HG03039 (cell line): Measurements from ENCODE around the gene POLR2H.
"Not testable (repeated sequence)": the region's sequence is repeated elsewhere in the genome, so short reads cannot be mapped to it uniquely, and the experiment has no call there.

Source experiments
- ATAC-seq: cut with Tn5 transposase; IDR thresholded peaks from one replicate; pipeline ENCODE4 v1.9.1; 2021; ENCODE audit warnings: mild to moderate bottlenecking, moderate library complexity; ENCODE audit not compliant: unreplicated experiment

Gene POLR2H

GRCh38 chr3:184335661-184336546 lies 25.6 kb upstream of the POLR2H start:
- ATAC-seq: peak; percentile 64

GRCh38 chr3:184336547-184337398 lies 24.7 kb upstream of the POLR2H start:
- no peak for ATAC-seq

GRCh38 chr3:184337399-184337714 lies 24.2 kb upstream of the POLR2H start, which contains the start of gene FAM131A:
Gene FAM131A (plus strand): TSS chr3:184337600. CDS start chr3:184337631, 31 bp downstream.
- no peak for ATAC-seq

GRCh38 chr3:184337981-184338380 lies 23.5 kb upstream of the POLR2H start:
- no peak for ATAC-seq

- ATAC-seq: no peak
Observed at GRCh38 chr3:184338511-184338945, 23.0 kb upstream of the POLR2H start.

GRCh38 chr3:184339001-184339400 lies 22.5 kb upstream of the POLR2H start:
- no peak for ATAC-seq

- ATAC-seq: not testable (repeated sequence)
Observed at GRCh38 chr3:184339451-184340135, 21.9 kb upstream of the POLR2H start.

GRCh38 chr3:184341925-184342324 lies 19.6 kb upstream of the POLR2H start:
- no peak for ATAC-seq

GRCh38 chr3:184343200-184343876 lies 18.2 kb upstream of the POLR2H start:
- ATAC-seq: no peak

GRCh38 chr3:184344579-184345316 lies 16.8 kb upstream of the POLR2H start:
- no peak for ATAC-seq

- no peak for ATAC-seq
Observed at GRCh38 chr3:184345317-184346144, 16.0 kb upstream of the POLR2H start.

- ATAC-seq: no peak
Observed at GRCh38 chr3:184346480-184347190, 14.9 kb upstream of the POLR2H start.

GRCh38 chr3:184347321-184348056 lies 14.0 kb upstream of the POLR2H start:
- no peak for ATAC-seq

GRCh38 chr3:184348057-184348382 lies 13.5 kb upstream of the POLR2H start:
- ATAC-seq: no peak

- no peak for ATAC-seq
Observed at GRCh38 chr3:184349563-184350470, 11.7 kb upstream of the POLR2H start.

- ATAC-seq: no peak
Observed at GRCh38 chr3:184350618-184351017, 10.9 kb upstream of the POLR2H start.
